Activated naive CD4-positive, alpha-beta T cell treated with anti-CD3 and anti-CD28 coated beads, Interleukin-2, amount 50 U/mL, for 16 hours (primary cell): ENCODE results near the gene PCNX4.

Experiments
- DNase-seq: peaks from one replicate; pipeline ENCODE4 v3.0.0-alpha.2; 2020

PCNX4 gene

GRCh38 chr14:60106339-60106738 lies 14.6 kb downstream of the PCNX4 start:
- DNase-seq = no peak

GRCh38 chr14:60107477-60107876 lies 15.8 kb downstream of the PCNX4 start:
- DNase-seq = no peak

- DNase-seq = no peak
Observed at GRCh38 chr14:60111732-60112131, 20.0 kb downstream of the PCNX4 start.

GRCh38 chr14:60114881-60115280 lies 23.2 kb downstream of the PCNX4 start:
- no peak for DNase-seq

GRCh38 chr14:60116181-60116580 lies 24.5 kb downstream of the PCNX4 start:
- DNase-seq = no peak

- no peak for DNase-seq
Observed at GRCh38 chr14:60125918-60126317, 34.2 kb downstream of the PCNX4 start.

GRCh38 chr14:60133487-60133886 lies 41.8 kb downstream of the PCNX4 start:
- no peak for DNase-seq

- DNase-seq = no peak
Observed at GRCh38 chr14:60134702-60135101, 43.0 kb downstream of the PCNX4 start.

GRCh38 chr14:60151715-60152114 lies 60.0 kb downstream of the PCNX4 start:
- DNase-seq = peak; percentile 68

- no peak for DNase-seq
Observed at GRCh38 chr14:60153991-60154390, 62.3 kb downstream of the PCNX4 start.

- no peak for DNase-seq
Observed at GRCh38 chr14:60154671-60155070, 62.9 kb downstream of the PCNX4 start.

- DNase-seq = no peak
Observed at GRCh38 chr14:60160422-60160821, 68.7 kb downstream of the PCNX4 start.

- no peak for DNase-seq
Observed at GRCh38 chr14:60161196-60162107, 69.7 kb downstream of the PCNX4 start.

GRCh38 chr14:60163693-60164092 lies 72.0 kb downstream of the PCNX4 start:
- DNase-seq = no peak

GRCh38 chr14:60164404-60164711 lies 72.6 kb downstream of the PCNX4 start:
- DNase-seq = no peak

- peak; percentile 58 for DNase-seq
Observed at GRCh38 chr14:60164712-60165546, 73.2 kb downstream of the PCNX4 start, which contains the start of gene DHRS7. Gene DHRS7, minus strand, starts transcription at chr14:60165398. Its CDS starts 89 bp downstream, at chr14:60165309.

- no peak for DNase-seq
Observed at GRCh38 chr14:60165547-60165876, 73.8 kb downstream of the PCNX4 start.

GRCh38 chr14:60166142-60166541 lies 74.4 kb downstream of the PCNX4 start:
- DNase-seq = no peak

- DNase-seq = no peak
Observed at GRCh38 chr14:60169722-60170121, 78.0 kb downstream of the PCNX4 start.

GRCh38 chr14:60170948-60171347 lies 79.2 kb downstream of the PCNX4 start:
- DNase-seq = no peak

- DNase-seq = no peak
Observed at GRCh38 chr14:60171690-60172089, 80.0 kb downstream of the PCNX4 start.

GRCh38 chr14:60174352-60175254 lies 82.9 kb downstream of the PCNX4 start:
- DNase-seq = no peak
